ENCODE data around the gene ADORA1. TPM values are rescaled to one million over a fixed set of nuclear protein-coding genes. Genes with fewer than 3 reads are reported as not detected.

ADORA1 gene
- not detected for total RNA-seq

GRCh38 chr1:203127666-203128430 lies at the start of gene ADORA1:
Gene ADORA1, plus strand, starts transcription at chr1:203127726. Its CDS starts 1,116 bp downstream, at chr1:203128842.
- no peak for DNase-seq

GRCh38 chr1:203077956-203078355 lies 49.6 kb upstream of the ADORA1 start:
- DNase-seq = no peak

DNA sequence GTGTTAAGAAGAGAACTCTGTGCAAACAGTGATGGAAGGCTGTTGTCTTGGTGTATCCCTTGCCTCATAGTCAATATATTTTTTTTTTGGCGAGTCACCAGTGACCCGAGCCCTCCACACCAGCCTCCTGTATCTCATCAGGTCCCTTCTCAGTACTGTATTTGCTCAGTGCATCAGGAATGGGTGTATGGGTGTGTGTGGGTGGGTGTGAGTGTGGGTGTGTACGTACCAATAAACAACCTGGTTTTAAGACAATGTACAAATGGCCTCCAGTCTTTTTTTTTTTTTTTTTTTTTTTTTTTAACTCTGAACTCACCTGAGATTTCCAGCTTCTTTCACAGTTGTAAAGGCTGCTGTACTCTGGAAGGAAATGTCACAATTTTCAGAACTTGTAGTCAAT lies 49.0 kb upstream of the ADORA1 start:
- no peak for DNase-seq

- no peak for DNase-seq
Measured at GRCh38 chr1:203080456-203080855, 47.1 kb upstream of the ADORA1 start.

DNA sequence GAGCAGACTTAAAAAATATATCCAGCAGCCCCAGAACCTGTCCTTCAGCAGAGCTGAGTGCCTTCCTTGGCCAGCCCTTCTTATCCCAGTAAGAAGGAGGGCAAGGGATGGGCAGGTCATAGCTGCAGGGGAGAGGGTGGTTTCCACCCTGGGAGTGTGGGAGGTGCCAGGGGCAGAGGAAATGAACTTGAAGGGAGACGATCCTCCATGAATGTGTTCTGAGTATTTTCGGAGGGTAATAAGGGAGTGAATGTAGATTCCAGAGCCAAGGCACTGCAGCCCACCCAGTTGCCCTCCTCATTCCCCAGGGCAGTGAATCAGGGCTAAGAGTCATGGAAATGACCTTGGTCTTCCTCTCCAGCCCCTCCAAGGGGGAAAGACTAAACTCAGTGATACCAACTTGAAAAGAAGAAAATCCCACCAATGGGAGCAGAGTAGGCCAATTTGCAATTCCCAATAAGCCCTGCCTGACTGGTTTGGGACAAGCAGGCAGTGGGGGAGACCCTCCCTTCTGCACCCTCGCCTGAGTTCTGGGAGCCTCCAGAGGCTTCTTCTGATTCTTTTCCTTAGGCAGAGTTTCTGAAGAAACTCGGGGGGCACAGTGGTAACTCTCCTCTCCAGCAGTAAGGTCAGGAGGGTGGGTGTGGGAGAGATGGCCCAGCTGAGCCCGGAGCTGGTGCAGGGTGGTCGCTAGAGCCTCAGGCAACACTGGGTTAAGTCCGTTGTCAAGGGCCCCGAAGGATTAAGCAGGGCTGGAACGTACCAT lies 45.9 kb upstream of the ADORA1 start:
- no peak for DNase-seq

DNA sequence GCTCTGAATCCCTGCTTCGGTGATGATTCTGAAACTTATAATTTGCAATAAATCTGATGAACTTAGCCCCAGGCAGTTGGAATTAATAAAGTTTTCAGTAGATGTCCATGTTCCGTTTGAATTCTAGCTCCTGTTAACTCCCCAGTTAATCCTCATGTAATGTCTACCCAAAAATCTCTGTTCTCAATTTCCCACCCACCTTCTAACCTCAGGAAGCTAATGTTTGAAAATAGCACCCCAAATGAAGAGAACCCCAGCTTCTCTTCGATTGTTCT lies 45.4 kb upstream of the ADORA1 start:
- DNase-seq = no peak

- DNase-seq = no peak
Measured at GRCh38 chr1:203082571-203083462, 44.7 kb upstream of the ADORA1 start.

DNA sequence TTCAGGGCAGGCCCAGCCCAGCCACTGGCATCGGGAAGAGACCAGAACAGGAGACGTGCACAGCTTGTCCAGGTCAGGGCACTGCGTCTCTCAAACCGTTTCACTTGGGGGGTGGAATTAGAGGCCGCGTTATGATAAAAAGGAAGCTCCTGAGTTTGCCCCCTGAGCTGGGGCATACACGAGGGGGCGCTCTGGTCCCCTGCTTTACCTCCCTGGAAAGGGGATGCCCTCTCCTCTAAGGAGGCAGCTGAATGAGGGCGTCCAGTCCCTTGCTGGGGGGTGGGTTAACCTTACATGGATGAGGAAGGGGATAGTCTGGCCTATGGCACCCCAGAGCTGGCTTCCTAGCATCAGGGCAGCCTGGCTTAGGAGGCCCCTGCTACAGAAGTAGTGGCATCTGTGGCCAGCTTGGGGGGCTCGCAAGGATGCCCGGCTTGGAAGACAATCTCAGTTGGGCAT lies 44.0 kb upstream of the ADORA1 start:
- no peak for DNase-seq

- no peak for DNase-seq
Measured at GRCh38 chr1:203084588-203085527, 42.7 kb upstream of the ADORA1 start.

- DNase-seq = no peak
Measured at GRCh38 chr1:203085528-203086406, 41.8 kb upstream of the ADORA1 start, which contains the start of gene MYOG. Gene MYOG, minus strand, starts transcription at chr1:203086012. Its CDS starts 51 bp downstream, at chr1:203085961.

GRCh38 chr1:203086992-203087763 lies 40.3 kb upstream of the ADORA1 start:
- no peak for DNase-seq

DNA sequence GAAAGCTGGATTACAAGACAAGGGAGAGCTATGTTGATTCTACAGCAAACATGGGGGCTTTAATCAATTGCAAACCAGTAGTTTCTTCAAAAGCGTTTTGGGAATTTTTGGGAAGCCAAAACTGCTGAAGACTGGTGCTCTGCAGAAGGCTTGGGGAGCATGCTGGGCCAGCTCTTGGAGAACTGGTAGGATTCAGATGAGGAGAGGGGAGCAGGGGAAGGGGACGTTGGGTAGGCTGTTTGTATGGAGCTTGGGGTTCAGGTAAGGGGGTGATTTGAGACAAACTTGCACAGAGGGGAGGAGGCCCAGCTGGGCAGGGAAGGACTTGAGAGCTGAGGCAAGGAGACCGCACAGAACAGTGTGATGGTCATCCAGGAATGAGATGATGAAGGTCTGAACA lies 39.1 kb upstream of the ADORA1 start:
- no peak for DNase-seq

GRCh38 chr1:203089001-203089650 lies 38.4 kb upstream of the ADORA1 start:
- DNase-seq = no peak

DNA sequence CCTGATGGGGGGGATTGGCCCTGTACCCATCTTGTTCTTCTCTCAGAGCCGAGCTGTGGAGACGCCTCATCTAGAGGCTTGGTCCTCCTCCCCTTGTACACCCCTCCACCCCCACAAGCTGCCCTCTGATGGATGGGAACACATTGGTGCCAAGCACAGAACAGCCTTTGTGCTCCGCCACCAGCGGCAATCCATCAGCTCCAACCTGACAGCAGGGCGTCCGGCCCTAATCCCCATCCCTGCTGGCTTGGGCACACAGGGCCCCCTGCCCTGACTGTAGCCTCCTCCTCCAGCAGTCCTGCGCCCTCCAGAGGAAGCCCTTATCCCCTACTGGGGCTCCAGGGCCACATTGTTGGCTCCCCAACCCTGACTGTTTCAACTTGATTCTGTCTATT lies 37.9 kb upstream of the ADORA1 start:
- DNase-seq = no peak

- no peak for DNase-seq
Measured at GRCh38 chr1:203090421-203091198, 36.9 kb upstream of the ADORA1 start.

GRCh38 chr1:203091199-203091477 lies 36.4 kb upstream of the ADORA1 start:
- no peak for DNase-seq

DNA sequence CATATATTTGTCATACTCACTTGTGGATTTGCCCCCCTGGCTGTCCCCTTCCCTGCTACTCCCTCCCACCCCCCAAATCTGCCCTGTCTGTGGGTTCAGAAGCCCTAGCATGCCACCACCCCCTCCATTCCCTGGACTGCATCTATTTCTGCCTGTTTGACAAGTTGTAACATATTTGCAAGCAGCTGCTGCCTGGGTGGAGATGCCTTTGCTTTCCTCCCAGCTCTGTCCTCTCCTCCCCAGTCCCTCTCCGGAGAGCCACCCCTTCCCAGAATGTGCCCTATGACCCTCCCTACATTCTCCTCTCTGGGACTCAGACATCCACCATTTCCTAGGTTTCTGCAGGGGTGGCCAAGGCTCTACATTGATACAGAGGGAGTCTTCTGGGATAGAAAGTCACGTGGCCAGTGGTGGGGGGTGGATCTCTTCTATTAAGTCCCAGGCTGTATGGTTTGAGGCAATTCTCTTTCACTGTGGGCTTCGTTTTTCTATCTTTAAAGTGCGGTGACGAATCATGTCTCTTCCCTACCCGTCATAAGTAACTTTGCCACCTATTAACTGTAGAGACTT lies 35.7 kb upstream of the ADORA1 start:
- DNase-seq = no peak

GRCh38 chr1:203093754-203094410 lies 33.6 kb upstream of the ADORA1 start:
- no peak for DNase-seq
